ES-I3 (cell line): ENCODE results near the gene MAPK10.

Experiments
- H3K36me3 ChIP-seq: 2 replicates; pipeline ENCODE4 v1.6.1; 2013; ENCODE audit warnings: mild to moderate bottlenecking, low read length, control low read depth, moderate library complexity; ENCODE audit not compliant: insufficient read depth
- H3K4me1 ChIP-seq: 2 replicates; pipeline ENCODE4 v1.6.1; 2013; ENCODE audit warnings: mild to moderate bottlenecking, control low read depth, low read length; ENCODE audit not compliant: insufficient read depth
- H3K9ac ChIP-seq: 2 replicates; pipeline ENCODE4 v1.6.1; 2013; ENCODE audit warnings: low read depth, mild to moderate bottlenecking, low read length, moderate library complexity
- H3K9me3 ChIP-seq: 2 replicates; pipeline ENCODE4 v1.6.1; 2013; ENCODE audit warnings: mild to moderate bottlenecking, low read length, moderate library complexity; ENCODE audit not compliant: control insufficient read depth, insufficient read depth

The MAPK10 gene

GRCh38 chr4:86359944-86360478, at the start of gene MAPK10:
MAPK10 (minus strand) TSS chr4:86360053.
- H3K4me1 ChIP-seq = peaks cover 39% of the 10 kb centered on the region
- no peaks in the 10 kb centered on the region for H3K36me3 ChIP-seq
- peak within 1 kb of the TSS; percentile 39; the same call in 1 of the 2 replicates for H3K9ac ChIP-seq
- no peaks in the 10 kb centered on the region for H3K9me3 ChIP-seq

GRCh38 chr4:86403575-86403974, 43.7 kb upstream of the MAPK10 start:
- Histone ChIP-seq H3K36me3 (no peaks in the 10 kb centered on the region), H3K9me3 (no peaks in the 10 kb centered on the region), H3K4me1 (no peaks in the 10 kb centered on the region), H3K9ac (no peak overlapping the region)

GRCh38 chr4:86401826-86402225, 42.0 kb upstream of the MAPK10 start:
- H3K9ac ChIP-seq = no peak overlapping the region
- H3K36me3 ChIP-seq = no peaks in the 10 kb centered on the region
- H3K4me1 ChIP-seq = no peaks in the 10 kb centered on the region
- H3K9me3 ChIP-seq = no peaks in the 10 kb centered on the region

GRCh38 chr4:86400216-86400615, 40.4 kb upstream of the MAPK10 start:
- H3K9me3 ChIP-seq = no peaks in the 10 kb centered on the region
- no peaks in the 10 kb centered on the region for H3K4me1 ChIP-seq
- no peak overlapping the region for H3K9ac ChIP-seq
- no peaks in the 10 kb centered on the region for H3K36me3 ChIP-seq

- H3K36me3 ChIP-seq = no peaks in the 10 kb centered on the region
- H3K4me1 ChIP-seq = no peaks in the 10 kb centered on the region
- H3K9me3 ChIP-seq = no peaks in the 10 kb centered on the region
- no peak overlapping the region for H3K9ac ChIP-seq
These were observed 38.3 kb upstream of the MAPK10 start for GRCh38 chr4:86398187-86398586.

GRCh38 chr4:86393749-86394148, 33.9 kb upstream of the MAPK10 start:
- H3K9me3 ChIP-seq = no peaks in the 10 kb centered on the region
- H3K4me1 ChIP-seq = peaks cover 5% of the 10 kb centered on the region
- H3K36me3 ChIP-seq = no peaks in the 10 kb centered on the region
- H3K9ac ChIP-seq = no peak overlapping the region

GRCh38 chr4:86389664-86390063, 29.8 kb upstream of the MAPK10 start:
- Histone ChIP-seq H3K9ac (no peak overlapping the region), H3K4me1 (peaks cover 21% of the 10 kb centered on the region), H3K9me3 (no peaks in the 10 kb centered on the region), H3K36me3 (no peaks in the 10 kb centered on the region)

- no peaks in the 10 kb centered on the region for H3K9me3 ChIP-seq
- no peaks in the 10 kb centered on the region for H3K36me3 ChIP-seq
- H3K4me1 ChIP-seq = peaks cover 21% of the 10 kb centered on the region
- H3K9ac ChIP-seq = no peak overlapping the region
These were observed 28.4 kb upstream of the MAPK10 start for GRCh38 chr4:86388252-86388651.

GRCh38 chr4:86386817-86387415, 27.1 kb upstream of the MAPK10 start:
- H3K9ac ChIP-seq = no peak overlapping the region
- no peaks in the 10 kb centered on the region for H3K9me3 ChIP-seq
- no peaks in the 10 kb centered on the region for H3K36me3 ChIP-seq
- peaks cover 21% of the 10 kb centered on the region for H3K4me1 ChIP-seq

- Histone ChIP-seq H3K36me3 (no peaks in the 10 kb centered on the region), H3K9me3 (0 out of 2 replicates have a peak, but pooled peaks cover under 1% of the 10 kb centered on the region), H3K4me1 (peaks cover 16% of the 10 kb centered on the region; the same call in 1 of the 2 replicates), H3K9ac (no peak overlapping the region)
These were observed 26.3 kb upstream of the MAPK10 start for GRCh38 chr4:86386201-86386600.

GRCh38 chr4:86381431-86381830, 21.6 kb upstream of the MAPK10 start:
- H3K4me1 ChIP-seq = peaks cover 5% of the 10 kb centered on the region; the same call in 1 of the 2 replicates
- peaks cover 9% of the 10 kb centered on the region for H3K9me3 ChIP-seq
- H3K36me3 ChIP-seq = no peaks in the 10 kb centered on the region
- no peak overlapping the region for H3K9ac ChIP-seq

GRCh38 chr4:86380181-86380724, 20.4 kb upstream of the MAPK10 start:
- no peaks in the 10 kb centered on the region for H3K4me1 ChIP-seq
- H3K9me3 ChIP-seq = peaks cover 9% of the 10 kb centered on the region
- H3K36me3 ChIP-seq = no peaks in the 10 kb centered on the region

GRCh38 chr4:86376850-86377249, 17.0 kb upstream of the MAPK10 start:
- H3K4me1 ChIP-seq = no peaks in the 10 kb centered on the region
- peaks cover 9% of the 10 kb centered on the region for H3K9me3 ChIP-seq
- H3K9ac ChIP-seq = no peak overlapping the region
- H3K36me3 ChIP-seq = no peaks in the 10 kb centered on the region

More at GRCh38 chr4:86380181-86380724, 20.4 kb upstream of the MAPK10 start:
- H3K9ac ChIP-seq = no peak overlapping the region

- no peaks in the 10 kb centered on the region for H3K9me3 ChIP-seq
- no peak overlapping the region for H3K9ac ChIP-seq
- H3K36me3 ChIP-seq = no peaks in the 10 kb centered on the region
- no peaks in the 10 kb centered on the region for H3K4me1 ChIP-seq
These were observed 8.6 kb upstream of the MAPK10 start for GRCh38 chr4:86368433-86368832.

- Histone ChIP-seq H3K9ac (no peak overlapping the region), H3K36me3 (no peaks in the 10 kb centered on the region), H3K9me3 (no peaks in the 10 kb centered on the region), H3K4me1 (no peaks in the 10 kb centered on the region)
These were observed 7.7 kb upstream of the MAPK10 start for GRCh38 chr4:86367577-86367976.
